Parathyroid adenoma (tissue), 2 donors: ENCODE measurements around the gene NPC1L1.

Experiments used
- H2AFZ ChIP-seq: fragments of 300-600 bp; sonication (generic); one replicate; pipeline ENCODE4 v1.7.0; 2017; ENCODE audit warnings: antibody characterized with exemption, mild to moderate bottlenecking
- H3K27ac ChIP-seq: fragments of 300-600 bp; sonication (generic); one replicate; pipeline ENCODE4 v1.7.0; 2017
- H3K27me3 ChIP-seq: fragments of 300-600 bp; sonication (generic); one replicate; pipeline ENCODE4 v1.7.0; 2017; ENCODE audit warnings: low read length; ENCODE audit not compliant: control insufficient read depth, insufficient read depth
- H3K36me3 ChIP-seq: fragments of 300-600 bp; sonication (generic); one replicate; pipeline ENCODE4 v1.7.0; 2017; ENCODE audit warnings: low read length; ENCODE audit not compliant: control insufficient read depth, insufficient read depth
- H3K4me1 ChIP-seq: fragments of 300-600 bp; sonication (generic); one replicate; pipeline ENCODE4 v1.7.0; 2017; ENCODE audit warnings: control low read depth
- H3K4me2 ChIP-seq: fragments of 300-600 bp; sonication (generic); one replicate; pipeline ENCODE4 v1.7.0; 2017; ENCODE audit warnings: low read length
- H3K4me3 ChIP-seq: fragments of 300-600 bp; sonication (generic); one replicate; pipeline ENCODE4 v1.7.0; 2017; ENCODE audit warnings: low read depth, low read length
- H3K79me2 ChIP-seq: fragments of 300-600 bp; sonication (generic); one replicate; pipeline ENCODE4 v1.7.0; 2017; ENCODE audit warnings: control low read depth
- H3K9ac ChIP-seq: fragments of 300-600 bp; sonication (generic); one replicate; pipeline ENCODE4 v1.7.0; 2017; ENCODE audit warnings: mild to moderate bottlenecking
- H3K9me3 ChIP-seq: fragments of 300-600 bp; sonication (generic); one replicate; pipeline ENCODE4 v1.7.0; 2017; ENCODE audit warnings: low read length; ENCODE audit not compliant: control insufficient read depth
- TF ChIP-seq, protein P1 (sequence below): fragments of 300-600 bp; sonication (generic); IDR thresholded peaks from one replicate; pipeline ENCODE4 v1.7.0; 2017; ENCODE audit warnings: antibody characterized with exemption, mild to moderate bottlenecking
- donor health status: primary hyperparathyroidism.

NPC1L1 gene

DNA sequence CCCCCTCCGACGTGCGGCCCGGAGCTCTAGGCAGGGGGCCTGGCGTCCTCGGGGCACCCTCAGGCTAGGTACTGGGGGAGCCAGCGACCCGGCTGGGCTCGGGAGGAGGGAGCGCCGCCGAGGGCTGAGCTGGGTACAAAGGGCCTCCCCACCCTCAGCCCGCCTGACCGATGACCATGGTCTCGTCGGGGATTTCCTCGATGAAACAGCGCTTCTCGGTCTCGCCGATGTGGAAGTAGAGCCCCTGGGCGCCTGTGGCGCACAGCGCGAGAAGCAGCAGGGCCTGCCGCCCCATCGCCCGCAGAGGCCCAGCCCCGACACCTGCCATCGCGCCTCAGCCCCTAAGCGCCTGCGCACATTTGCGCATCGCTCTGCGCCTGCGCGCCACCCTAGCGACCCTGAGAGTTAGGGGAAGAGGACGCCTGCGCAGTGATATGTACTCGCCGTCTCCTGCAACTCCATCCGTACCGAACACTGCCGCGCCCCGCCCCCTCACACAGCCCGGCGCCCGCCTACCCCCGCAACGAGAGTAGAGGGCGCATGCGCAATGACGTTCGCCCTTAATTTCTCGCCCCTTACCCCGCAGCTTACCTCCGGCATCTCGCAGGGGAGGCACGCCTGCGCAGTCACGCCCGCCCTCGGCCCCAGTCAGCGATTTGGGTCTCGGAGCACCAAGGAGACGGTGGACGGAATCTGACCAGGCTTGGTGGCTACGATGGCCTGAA is 40.9 kb upstream of the NPC1L1 start, which contains the start of gene TMED4:
Gene TMED4 (minus strand): TSS at position 353 of the 725 bp plus-strand sequence. CDS start 25 bp downstream, at position 328.
- peaks cover 14% of the 10 kb centered on the region for H3K79me2 ChIP-seq
- peak within 1 kb of the TSS; percentile 83 for H3K4me3 ChIP-seq
- no peaks in the 10 kb centered on the region for H3K36me3 ChIP-seq
- H3K9ac ChIP-seq: peak within 1 kb of the TSS; percentile 91
- H3K9me3 ChIP-seq: no peaks in the 10 kb centered on the region
- TF ChIP-seq, protein P1, sequence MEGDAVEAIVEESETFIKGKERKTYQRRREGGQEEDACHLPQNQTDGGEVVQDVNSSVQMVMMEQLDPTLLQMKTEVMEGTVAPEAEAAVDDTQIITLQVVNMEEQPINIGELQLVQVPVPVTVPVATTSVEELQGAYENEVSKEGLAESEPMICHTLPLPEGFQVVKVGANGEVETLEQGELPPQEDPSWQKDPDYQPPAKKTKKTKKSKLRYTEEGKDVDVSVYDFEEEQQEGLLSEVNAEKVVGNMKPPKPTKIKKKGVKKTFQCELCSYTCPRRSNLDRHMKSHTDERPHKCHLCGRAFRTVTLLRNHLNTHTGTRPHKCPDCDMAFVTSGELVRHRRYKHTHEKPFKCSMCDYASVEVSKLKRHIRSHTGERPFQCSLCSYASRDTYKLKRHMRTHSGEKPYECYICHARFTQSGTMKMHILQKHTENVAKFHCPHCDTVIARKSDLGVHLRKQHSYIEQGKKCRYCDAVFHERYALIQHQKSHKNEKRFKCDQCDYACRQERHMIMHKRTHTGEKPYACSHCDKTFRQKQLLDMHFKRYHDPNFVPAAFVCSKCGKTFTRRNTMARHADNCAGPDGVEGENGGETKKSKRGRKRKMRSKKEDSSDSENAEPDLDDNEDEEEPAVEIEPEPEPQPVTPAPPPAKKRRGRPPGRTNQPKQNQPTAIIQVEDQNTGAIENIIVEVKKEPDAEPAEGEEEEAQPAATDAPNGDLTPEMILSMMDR: no peak
- peak within 1 kb of the TSS; percentile 84 for H3K4me2 ChIP-seq
- H3K27ac ChIP-seq: peak within 1 kb of the TSS; percentile 99
- no peaks in the 10 kb centered on the region for H3K27me3 ChIP-seq
- peaks cover 20% of the 10 kb centered on the region for H3K4me1 ChIP-seq
- peak within 1 kb of the TSS; percentile 99 for H2AFZ ChIP-seq

DNA sequence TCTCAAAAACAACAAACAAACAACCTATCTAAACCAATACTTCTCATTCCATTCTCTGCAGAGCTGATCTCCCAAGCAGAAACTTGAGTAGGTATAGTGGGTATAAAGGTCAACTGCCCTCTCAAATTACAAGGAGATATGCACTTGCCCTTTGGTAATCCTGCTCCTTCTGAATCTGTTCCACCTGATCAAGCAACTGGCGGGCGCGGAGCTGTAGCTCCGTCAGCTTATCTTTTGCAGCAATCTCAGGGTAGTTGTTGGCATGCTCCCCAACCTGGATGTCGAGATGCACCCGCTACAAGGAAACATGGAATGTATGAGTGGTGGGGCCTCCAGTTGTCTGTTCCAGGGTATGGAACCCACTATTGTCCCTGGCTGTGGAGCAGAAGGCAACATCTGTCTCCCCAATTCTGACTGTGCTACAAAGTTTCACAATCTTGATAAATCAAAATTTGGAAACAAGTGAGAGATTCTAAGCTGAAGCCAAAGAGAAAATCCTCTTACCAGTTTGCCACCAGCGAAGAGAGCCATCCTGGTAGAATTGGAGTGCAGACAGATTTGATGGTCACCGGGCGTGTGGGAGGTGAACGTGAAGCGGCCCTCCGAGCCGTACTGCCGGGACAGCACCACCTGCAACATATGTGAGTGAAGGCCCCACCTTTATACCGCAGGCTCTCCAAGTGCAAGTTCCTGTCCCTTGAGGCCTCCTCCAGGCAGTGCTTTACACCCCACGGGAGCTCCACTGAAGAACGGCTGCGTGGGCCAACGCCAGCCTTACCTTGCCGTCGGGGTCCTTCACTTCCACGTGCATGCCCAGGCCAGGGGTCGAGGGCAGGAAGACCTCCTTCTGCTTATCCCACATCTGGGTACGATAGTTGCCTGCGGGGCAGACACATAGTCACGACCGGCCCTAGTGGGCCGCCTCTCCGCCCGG is 40.1 kb upstream of the NPC1L1 start:
- Histone ChIP-seq H3K27me3 (no peaks in the 10 kb centered on the region), H3K4me2 (peak overlapping the region; percentile 76), H3K27ac (peak overlapping the region; percentile 99), H3K4me1 (peaks cover 20% of the 10 kb centered on the region), H3K36me3 (no peaks in the 10 kb centered on the region), H3K9me3 (no peaks in the 10 kb centered on the region), H3K9ac (peak overlapping the region; percentile 91), H3K4me3 (peak overlapping the region; percentile 83), H2AFZ (peak overlapping the region; percentile 85), H3K79me2 (peaks cover 22% of the 10 kb centered on the region)
- TF ChIP-seq, protein P1: no peak

DNA sequence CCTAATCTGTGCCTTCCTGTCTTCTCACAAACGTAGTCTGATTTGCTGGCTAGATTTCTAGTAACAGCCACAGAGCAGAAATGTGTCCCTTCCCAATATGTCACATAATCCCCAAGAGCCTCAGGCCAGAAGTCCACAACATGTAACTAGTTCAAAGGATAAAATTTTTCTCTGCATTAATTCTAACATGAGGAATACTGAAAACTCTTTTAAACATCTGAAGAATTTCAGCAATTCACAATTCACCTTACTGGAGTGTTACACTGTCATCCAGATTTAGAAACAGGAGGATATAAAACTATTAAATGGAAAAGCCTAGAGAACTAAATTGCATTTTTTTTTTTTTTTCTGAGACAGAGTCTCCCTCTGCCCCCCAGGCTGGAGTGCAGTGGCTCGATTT is 35.1 kb upstream of the NPC1L1 start:
- H3K4me1 ChIP-seq: peaks cover 30% of the 10 kb centered on the region
- H3K4me3 ChIP-seq: no peak overlapping the region
- no peak overlapping the region for H3K9ac ChIP-seq
- no peak overlapping the region for H2AFZ ChIP-seq
- H3K4me2 ChIP-seq: no peak overlapping the region
- no peaks in the 10 kb centered on the region for H3K27me3 ChIP-seq
- no peak overlapping the region for H3K27ac ChIP-seq
- peaks cover 43% of the 10 kb centered on the region for H3K79me2 ChIP-seq
- TF ChIP-seq, protein P1: no peak
- H3K9me3 ChIP-seq: no peaks in the 10 kb centered on the region
- H3K36me3 ChIP-seq: no peaks in the 10 kb centered on the region

DNA sequence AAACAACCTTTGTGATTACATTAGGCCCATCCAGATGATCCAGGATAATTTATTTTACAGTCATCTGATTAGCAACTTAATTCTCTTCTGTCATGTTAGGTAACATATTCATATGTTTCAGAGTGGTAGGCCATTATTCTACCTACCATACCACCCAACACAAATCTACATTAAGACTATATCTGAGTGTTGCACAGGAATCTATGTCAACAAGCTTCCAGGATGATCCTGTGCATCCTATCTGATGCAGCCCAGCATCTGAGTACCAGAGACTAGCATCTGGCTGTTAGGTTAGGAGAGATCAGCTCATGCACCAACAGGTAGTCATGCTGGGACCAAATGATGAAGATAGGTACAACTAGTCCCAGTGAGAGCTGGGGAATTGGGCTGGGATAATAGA is 33.9 kb upstream of the NPC1L1 start:
- Histone ChIP-seq H3K27me3 (no peaks in the 10 kb centered on the region), H3K9me3 (no peaks in the 10 kb centered on the region), H3K79me2 (peaks cover 41% of the 10 kb centered on the region), H3K36me3 (no peaks in the 10 kb centered on the region), H3K4me1 (peaks cover 21% of the 10 kb centered on the region), H3K4me2 (no peak overlapping the region), H2AFZ (no peak overlapping the region), H3K9ac (no peak overlapping the region), H3K27ac (peak overlapping the region; percentile 86), H3K4me3 (no peak overlapping the region)
- TF ChIP-seq, protein P1: no peak
